Activated T-helper 1 cell treated with anti-CD3 and anti-CD28 coated beads, Interleukin-12 subunit alpha, Interleukin-12 subunit beta, Interleukin-2, Interleukin-4 antibody, amounts not matched to agents 30 ng/mL and 10 ng/mL and 1 ng/mL, durations not matched to agents 14 hours and 24 hours and 36 hours (primary cell): ENCODE data around the gene HBB. TPM values are rescaled to one million over a fixed set of nuclear protein-coding genes. Genes with fewer than 3 reads are reported as not detected.

Experiments
- DNase-seq: peaks from one replicate; pipeline ENCODE4 v3.0.0; 2021; ENCODE audit warnings: low spot score
- H3K27ac Mint-ChIP-seq: one replicate; pipeline ENCODE4 v1.8.0; 2021; ENCODE audit warnings: mild to moderate bottlenecking, mixed read lengths
- H3K27me3 Mint-ChIP-seq: one replicate; pipeline ENCODE4 v1.8.0; 2022; ENCODE audit warnings: mild to moderate bottlenecking, moderate library complexity, mixed read lengths; ENCODE audit not compliant: insufficient read depth
- H3K36me3 Mint-ChIP-seq: one replicate; pipeline ENCODE4 v1.8.0; 2021; ENCODE audit warnings: low read depth, mixed read lengths
- H3K4me1 Mint-ChIP-seq: one replicate; pipeline ENCODE4 v1.8.0; 2021; ENCODE audit warnings: low read depth, mixed read lengths
- H3K4me3 Mint-ChIP-seq: one replicate; pipeline ENCODE4 v1.8.0; 2021; ENCODE audit warnings: mild to moderate bottlenecking, moderate library complexity, mixed read lengths
- H3K9me3 Mint-ChIP-seq: one replicate; pipeline ENCODE4 v1.8.0; 2021; ENCODE audit warnings: mixed read lengths
- intact Hi-C: fragments of 100-400 bp; cut with micrococcal nuclease; formaldehyde crosslinking; loops from one replicate; pipeline ENCODE4 v1.15.1; 2024
- total RNA-seq: library from RNA; stranded (reverse); gene quantifications from 2 replicates; pipeline ENCODE4 v1.2.3, GENCODE V29; 2022

The HBB gene
- total RNA-seq, 1 donor from 2014 or later, result not detected

- no peaks in the 10 kb centered on the region for H3K27me3 Mint-ChIP-seq
- DNase-seq, result no peak
- H3K27ac Mint-ChIP-seq, result no peak overlapping the region
- H3K9me3 Mint-ChIP-seq, result no peaks in the 10 kb centered on the region
- intact Hi-C loops, result no loop called here
- H3K4me3 Mint-ChIP-seq, result no peak overlapping the region
- no peaks in the 10 kb centered on the region for H3K4me1 Mint-ChIP-seq
- H3K36me3 Mint-ChIP-seq, result no peaks in the 10 kb centered on the region
Observed at GRCh38 chr11:5197536-5197935, 29.3 kb downstream of the HBB start.

GRCh38 chr11:5196731-5197130, 30.1 kb downstream of the HBB start:
- Mint-ChIP-seq H3K4me1 (no peaks in the 10 kb centered on the region), H3K9me3 (no peaks in the 10 kb centered on the region), H3K4me3 (no peak overlapping the region), H3K36me3 (no peaks in the 10 kb centered on the region), H3K27ac (no peak overlapping the region), H3K27me3 (no peaks in the 10 kb centered on the region)
- DNase-seq, result no peak
- intact Hi-C loops, result no loop called here

- intact Hi-C loops, result no loop called here
- no peaks in the 10 kb centered on the region for H3K9me3 Mint-ChIP-seq
- DNase-seq, result no peak
- no peak overlapping the region for H3K4me3 Mint-ChIP-seq
- H3K4me1 Mint-ChIP-seq, result no peaks in the 10 kb centered on the region
- H3K27me3 Mint-ChIP-seq, result no peaks in the 10 kb centered on the region
- no peak overlapping the region for H3K27ac Mint-ChIP-seq
- H3K36me3 Mint-ChIP-seq, result no peaks in the 10 kb centered on the region
Observed at GRCh38 chr11:5196067-5196466, 30.8 kb downstream of the HBB start.

- intact Hi-C loops, result no loop called here
- no peaks in the 10 kb centered on the region for H3K4me1 Mint-ChIP-seq
- no peak overlapping the region for H3K27ac Mint-ChIP-seq
- H3K27me3 Mint-ChIP-seq, result no peaks in the 10 kb centered on the region
- DNase-seq, result no peak
- H3K4me3 Mint-ChIP-seq, result no peak overlapping the region
- no peaks in the 10 kb centered on the region for H3K9me3 Mint-ChIP-seq
- H3K36me3 Mint-ChIP-seq, result no peaks in the 10 kb centered on the region
Observed at GRCh38 chr11:5192738-5193137, 34.1 kb downstream of the HBB start.

GRCh38 chr11:5188201-5188600, 38.7 kb downstream of the HBB start:
- no peak overlapping the region for H3K27ac Mint-ChIP-seq
- no peak for DNase-seq
- H3K36me3 Mint-ChIP-seq, result no peaks in the 10 kb centered on the region
- no peak overlapping the region for H3K4me3 Mint-ChIP-seq
- no peaks in the 10 kb centered on the region for H3K27me3 Mint-ChIP-seq
- no peaks in the 10 kb centered on the region for H3K4me1 Mint-ChIP-seq
- intact Hi-C loops, result no loop called here
- no peaks in the 10 kb centered on the region for H3K9me3 Mint-ChIP-seq

- DNase-seq, result no peak
- H3K27ac Mint-ChIP-seq, result no peak overlapping the region
- no peak overlapping the region for H3K4me3 Mint-ChIP-seq
- no peaks in the 10 kb centered on the region for H3K9me3 Mint-ChIP-seq
- H3K36me3 Mint-ChIP-seq, result no peaks in the 10 kb centered on the region
- intact Hi-C loops, result no loop called here
- no peaks in the 10 kb centered on the region for H3K27me3 Mint-ChIP-seq
- no peaks in the 10 kb centered on the region for H3K4me1 Mint-ChIP-seq
Observed at GRCh38 chr11:5178046-5178837, 48.6 kb downstream of the HBB start.

Other genes starting within 250 kb of the HBB start
- gene OR51L1, start 232.2 kb downstream of the HBB start, total RNA-seq, result not detected in 2 replicates
- not detected in 2 replicates for gene OR52J3, start 180.5 kb downstream of the HBB start, total RNA-seq
- not detected in 2 replicates for gene OR52E2, start 167.4 kb downstream of the HBB start, total RNA-seq
- gene OR52E1, start 157.5 kb downstream of the HBB start, total RNA-seq, result not detected in 2 replicates
- gene OR52A5, start 88.7 kb downstream of the HBB start, total RNA-seq, result not detected in 2 replicates
- gene OR52A1, start 72.3 kb downstream of the HBB start, total RNA-seq, result not detected in 2 replicates
- not detected in 2 replicates for gene OR51V1, start 26.4 kb downstream of the HBB start, total RNA-seq
- not detected in 2 replicates for gene HBD, start 7.4 kb upstream of the HBB start, total RNA-seq
- gene HBG1, start 22.8 kb upstream of the HBB start, total RNA-seq, result not detected in 2 replicates
- not detected in 2 replicates for gene HBG2, start 27.7 kb upstream of the HBB start, total RNA-seq
- not detected in 2 replicates for gene HBE1, start 42.9 kb upstream of the HBB start, total RNA-seq
- not detected in 2 replicates for gene OR51B4, start 74.9 kb upstream of the HBB start, total RNA-seq
- not detected in 2 replicates for gene OR51B2, start 97.2 kb upstream of the HBB start, total RNA-seq
- not detected in 2 replicates for gene OR51B5, start 116.5 kb upstream of the HBB start, total RNA-seq
- not detected in 2 replicates for gene OR51B6, start 124.4 kb upstream of the HBB start, total RNA-seq
- gene OR51M1, start 156.7 kb upstream of the HBB start, total RNA-seq, result not detected in 2 replicates
- not detected in 2 replicates for gene OR51Q1, start 195.0 kb upstream of the HBB start, total RNA-seq
- gene OR51I1, start 214.4 kb upstream of the HBB start, total RNA-seq, result not detected in 2 replicates
- gene OR51I2, start 222.3 kb upstream of the HBB start, total RNA-seq, result not detected in 2 replicates